GM12892 (cell line): ENCODE data around the gene PLA2G3.

Experiments
- POLR2AphosphoS5 ChIP-seq: IDR thresholded peaks from 2 replicates; pipeline ENCODE4 v1.6.1; 2011; ENCODE audit warnings: low read depth, low read length, control low read depth
- TAF1 ChIP-seq: IDR thresholded peaks from 2 replicates; pipeline ENCODE4 v1.6.1; 2011; ENCODE audit warnings: low read depth, mild to moderate bottlenecking, control low read depth, low read length, borderline replicate concordance

DNA sequence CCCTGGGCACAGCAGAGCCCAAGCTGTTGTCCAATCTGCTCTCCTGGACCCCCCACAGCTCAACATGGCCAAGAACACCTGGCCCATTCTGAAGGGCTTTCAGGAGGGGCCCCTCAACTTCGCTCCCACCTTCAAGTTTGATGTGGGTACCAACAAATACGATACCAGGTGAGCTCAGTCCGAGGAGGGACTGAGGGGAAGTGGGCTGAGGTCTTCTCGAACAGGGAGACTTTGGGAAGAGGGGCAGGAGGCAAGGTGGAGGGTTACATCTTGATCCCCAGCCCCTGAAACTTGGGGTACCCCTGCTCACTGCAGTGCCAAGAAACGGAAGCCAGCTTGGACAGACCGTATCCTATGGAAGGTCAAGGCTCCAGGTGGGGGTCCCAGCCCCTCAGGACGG is 12.2 kb downstream of the PLA2G3 start:
- TF ChIP-seq TAF1 (no peak), POLR2AphosphoS5 (no peak)
